Mesenchymal stem cell (in vitro differentiated cells and primary cell): Measurements from ENCODE around the gene CIITA.

Experiments
- DNase-seq: peaks from one replicate; pipeline ENCODE4 v3.0.0-alpha.2; 2013
- H2AFZ ChIP-seq: one replicate; pipeline ENCODE4 v1.6.1; 2013; ENCODE audit warnings: low read depth, mild to moderate bottlenecking, control low read depth, inconsistent platforms, low read length, moderate library complexity
- H2AK5ac ChIP-seq: 2 replicates; pipeline ENCODE4 v1.6.1; 2013; ENCODE audit warnings: low read length, moderate library complexity, mild to moderate bottlenecking, inconsistent platforms; ENCODE audit not compliant: severe bottlenecking
- H2BK120ac ChIP-seq: one replicate; pipeline ENCODE4 v1.6.1; 2013; ENCODE audit warnings: low read depth, mild to moderate bottlenecking, inconsistent platforms, low read length, moderate library complexity
- H2BK12ac ChIP-seq, 2 experiments: one replicate each; pipeline ENCODE4 v1.6.1; 2013; ENCODE audit warnings: inconsistent platforms in 2 of 2, low read length in 2 of 2, mild to moderate bottlenecking in 2 of 2, moderate library complexity in 2 of 2, control low read depth in 1 of 2
- H2BK15ac ChIP-seq: one replicate; pipeline ENCODE4 v1.6.1; 2013; ENCODE audit warnings: mild to moderate bottlenecking, low read depth, inconsistent platforms; ENCODE audit not compliant: poor library complexity, severe bottlenecking
- H2BK5ac ChIP-seq: 2 replicates; pipeline ENCODE4 v1.6.1; 2013; ENCODE audit warnings: low read depth, mild to moderate bottlenecking, low read length, control low read depth, inconsistent platforms; ENCODE audit not compliant: poor library complexity, severe bottlenecking
- H3K14ac ChIP-seq, 2 experiments: one replicate each; pipeline ENCODE4 v1.6.1; 2013; ENCODE audit warnings: inconsistent platforms in 2 of 2, low read length in 2 of 2, control low read depth in 1 of 2, mild to moderate bottlenecking in 1 of 2, moderate library complexity in 1 of 2
- H3K18ac ChIP-seq, 2 experiments: one replicate each; pipeline ENCODE4 v1.6.1; 2013; ENCODE audit warnings: inconsistent platforms in 2 of 2, low read length in 2 of 2, control low read depth in 1 of 2, low read depth in 1 of 2, mild to moderate bottlenecking in 1 of 2
- H3K23ac ChIP-seq, 2 experiments: one replicate each; pipeline ENCODE4 v1.6.1; 2013; ENCODE audit warnings: inconsistent platforms in 2 of 2, low read length in 2 of 2, mild to moderate bottlenecking in 2 of 2, moderate library complexity in 2 of 2, control low read depth in 1 of 2
- H3K27ac ChIP-seq: 2 replicates; pipeline ENCODE4 v1.5.1; 2013; ENCODE audit warnings: mild to moderate bottlenecking, moderate library complexity, low read length, control low read depth, inconsistent platforms; ENCODE audit not compliant: poor library complexity, severe bottlenecking
- H3K27me3 ChIP-seq, 2 experiments: 2 replicates each; pipeline versions ENCODE4 v1.6.1 to v1.7.0; 2013; ENCODE audit warnings: low read length in 2 of 2, mild to moderate bottlenecking in 2 of 2, moderate library complexity in 2 of 2, control low read depth in 1 of 2, inconsistent platforms in 1 of 2; ENCODE audit not compliant: control insufficient read depth in 1 of 2, insufficient read depth in 1 of 2
- H3K36me3 ChIP-seq, 2 experiments: 2 replicates each; pipeline versions ENCODE4 v1.6.1 to v1.7.0; 2013; ENCODE audit warnings: low read length in 2 of 2, control low read depth in 1 of 2, inconsistent platforms in 1 of 2, low read depth in 1 of 2, mild to moderate bottlenecking in 1 of 2; ENCODE audit not compliant: insufficient read depth in 2 of 2, control insufficient read depth in 1 of 2
- H3K4ac ChIP-seq, 2 experiments: one replicate each; pipeline ENCODE4 v1.6.1; 2013; ENCODE audit warnings: inconsistent platforms in 2 of 2, low read length in 2 of 2, mild to moderate bottlenecking in 2 of 2, moderate library complexity in 2 of 2, control low read depth in 1 of 2, low read depth in 1 of 2
- H3K4me1 ChIP-seq: 2 replicates; pipeline ENCODE4 v1.6.1; 2013; ENCODE audit warnings: low read depth, low read length, control low read depth; ENCODE audit not compliant: control insufficient read depth, insufficient read depth
- H3K4me2 ChIP-seq: 2 replicates; pipeline ENCODE4 v1.6.1; 2013; ENCODE audit warnings: low read length, mild to moderate bottlenecking, inconsistent platforms; ENCODE audit not compliant: poor library complexity, severe bottlenecking
- H3K4me3 ChIP-seq, 2 experiments: 2 replicates each; pipeline versions ENCODE4 v1.5.1 to v1.7.0; 2013; ENCODE audit warnings: low read length in 2 of 2, mild to moderate bottlenecking in 2 of 2, control low read depth in 1 of 2, low read depth in 1 of 2; ENCODE audit not compliant: insufficient read depth in 1 of 2
- H3K79me1 ChIP-seq: replicated peaks from 2 replicates; pipeline ENCODE4 v1.6.1; 2013; ENCODE audit warnings: mild to moderate bottlenecking, control low read depth, low read length, inconsistent platforms; ENCODE audit not compliant: poor library complexity, severe bottlenecking
- H3K9ac ChIP-seq: 2 replicates; pipeline ENCODE4 v1.7.0; 2013; ENCODE audit warnings: mild to moderate bottlenecking, low read length, moderate library complexity
- H3K9me3 ChIP-seq: 2 replicates; pipeline ENCODE4 v1.7.0; 2013; ENCODE audit warnings: mild to moderate bottlenecking, low read length; ENCODE audit not compliant: control insufficient read depth
- H4K8ac ChIP-seq: one replicate; pipeline ENCODE4 v1.6.1; 2013; ENCODE audit warnings: inconsistent platforms, mild to moderate bottlenecking, low read length, moderate library complexity
- H4K91ac ChIP-seq: one replicate; pipeline ENCODE4 v1.6.1; 2013; ENCODE audit warnings: mild to moderate bottlenecking, low read length, inconsistent platforms
- WGBS: methylation state at CpG from one replicate; pipeline ENCODE4 v1.1.7; 2013; ENCODE audit warnings: mixed read lengths; 5-methylcytosine and 5-hydroxymethylcytosine counted together

Gene CIITA

GRCh38 chr16:10936272-10936984, 59.4 kb downstream of the CIITA start:
- Histone ChIP-seq H3K9ac (no peak overlapping the region), H2BK15ac (no peak overlapping the region), H3K27me3 (no peaks in the 10 kb centered on the region), H3K18ac (no peak overlapping the region), H3K4ac (no peak overlapping the region), H2AFZ (no peak overlapping the region), H3K4me3 (no peak overlapping the region), H2AK5ac (no peak overlapping the region), H3K14ac (no peak overlapping the region), H3K27ac (no peak overlapping the region), H4K91ac (no peak overlapping the region), H3K23ac (no peak overlapping the region), H3K4me2 (no peak overlapping the region), H3K36me3 (peaks cover 34 to 52% of the 10 kb centered on the region in 2 experiments), H2BK5ac (no peak overlapping the region), H2BK12ac (no peak overlapping the region), H3K79me1 (peaks cover 45% of the 10 kb centered on the region), H3K9me3 (no peaks in the 10 kb centered on the region), H4K8ac (no peak overlapping the region), H3K4me1 (peaks cover 33% of the 10 kb centered on the region), H2BK120ac (no peak overlapping the region)
- DNase-seq, result no peak
- WGBS, result 92% methylated on average over 5 of the region's 8 CpGs

- Histone ChIP-seq H3K4me2 (no peak overlapping the region), H3K14ac (no peak overlapping the region), H2BK5ac (no peak overlapping the region), H2BK12ac (no peak overlapping the region), H2AK5ac (no peak overlapping the region), H3K36me3 (peaks cover 30 to 46% of the 10 kb centered on the region in 2 experiments), H3K4me1 (peaks cover 35% of the 10 kb centered on the region), H2BK15ac (no peak overlapping the region), H3K79me1 (peaks cover 40% of the 10 kb centered on the region), H3K18ac (no peak overlapping the region), H4K8ac (no peak overlapping the region), H3K27me3 (no peaks in the 10 kb centered on the region), H3K23ac (peak overlapping the region in 1 of 2 experiments; percentile 65), H4K91ac (no peak overlapping the region), H2AFZ (no peak overlapping the region), H3K9ac (peak overlapping the region; percentile 50), H3K27ac (no peak overlapping the region), H3K4me3 (peak overlapping the region in 1 of 2 experiments; percentile 93), H3K9me3 (no peaks in the 10 kb centered on the region), H3K4ac (no peak overlapping the region), H2BK120ac (no peak overlapping the region)
- DNase-seq, result no peak
- WGBS, result 90% methylated on average over 10 of the region's 11 CpGs
These were observed 60.3 kb downstream of the CIITA start for GRCh38 chr16:10937068-10937859.

- peak overlapping the region; percentile 57 for H4K91ac ChIP-seq
- H2AK5ac ChIP-seq, result no peak overlapping the region
- H3K14ac ChIP-seq, result no peak overlapping the region
- H3K27me3 ChIP-seq, result no peaks in the 10 kb centered on the region
- no peak overlapping the region for H2BK15ac ChIP-seq
- no peak overlapping the region for H2AFZ ChIP-seq
- peak overlapping the region; percentile 50 for H3K9ac ChIP-seq
- WGBS, result 84% methylated on average over 4 of the region's 7 CpGs
- H3K79me1 ChIP-seq, result peaks cover 37% of the 10 kb centered on the region
- H3K23ac ChIP-seq, result peak overlapping the region in 1 of 2 experiments; percentile 34
- peaks cover 32% of the 10 kb centered on the region for H3K4me1 ChIP-seq
- no peak overlapping the region for H2BK120ac ChIP-seq
- H3K27ac ChIP-seq, result no peak overlapping the region
- H3K9me3 ChIP-seq, result no peaks in the 10 kb centered on the region
- H3K36me3 ChIP-seq, result peaks cover 26 to 40% of the 10 kb centered on the region in 2 experiments
- H4K8ac ChIP-seq, result no peak overlapping the region
- no peak overlapping the region for H3K4ac ChIP-seq
- H3K4me3 ChIP-seq, result peak overlapping the region in 1 of 2 experiments; percentile 93
- H3K18ac ChIP-seq, result no peak overlapping the region
- no peak overlapping the region for H2BK12ac ChIP-seq
- DNase-seq, result no peak
- H3K4me2 ChIP-seq, result no peak overlapping the region
- no peak overlapping the region for H2BK5ac ChIP-seq
These were observed 61.3 kb downstream of the CIITA start for GRCh38 chr16:10938321-10938720.
